Peyer's patch (tissue), 4 donors: ENCODE data around the gene MEGF9.

Experiments used
- POLR2A ChIP-seq, 2 donors: fragments of 450-650 bp; IDR thresholded peaks; one replicate each; pipeline ENCODE4 v1.5.1; 2017; ENCODE audit warnings: antibody characterized with exemption in 2 of 2, mild to moderate bottlenecking in 2 of 2, moderate library complexity in 2 of 2
- TF ChIP-seq, protein P1 (sequence below), 6 experiments: fragments of 450-650 bp in 4 of 6; fragments of 200-600 bp in 2 of 6; sonication (generic) in 1 of 6; IDR thresholded peaks; one replicate each; pipeline ENCODE4 v1.5.1; 2017 to 2019; ENCODE audit warnings: antibody characterized with exemption in 6 of 6, mild to moderate bottlenecking in 3 of 6, moderate library complexity in 1 of 6

DNA sequence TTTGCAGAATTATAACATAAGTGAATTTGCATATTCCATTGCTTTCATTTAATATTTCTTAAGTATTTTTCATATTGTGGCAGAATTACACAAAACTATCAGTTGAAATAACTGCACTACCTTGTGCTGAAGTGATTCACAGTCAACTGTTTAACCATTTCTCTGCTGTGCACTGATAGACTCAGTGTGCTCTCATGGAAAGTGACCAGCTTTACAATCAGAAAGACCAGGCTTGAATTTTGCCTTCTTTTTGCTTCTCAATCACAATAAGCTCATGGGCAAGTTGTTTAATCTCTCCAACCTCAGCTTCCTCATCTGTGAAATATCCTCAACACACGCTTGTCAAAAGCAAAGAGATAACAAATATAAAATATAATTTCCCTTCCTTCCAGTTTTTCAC is 152.6 kb downstream of the MEGF9 start:
- TF ChIP-seq, protein P1, sequence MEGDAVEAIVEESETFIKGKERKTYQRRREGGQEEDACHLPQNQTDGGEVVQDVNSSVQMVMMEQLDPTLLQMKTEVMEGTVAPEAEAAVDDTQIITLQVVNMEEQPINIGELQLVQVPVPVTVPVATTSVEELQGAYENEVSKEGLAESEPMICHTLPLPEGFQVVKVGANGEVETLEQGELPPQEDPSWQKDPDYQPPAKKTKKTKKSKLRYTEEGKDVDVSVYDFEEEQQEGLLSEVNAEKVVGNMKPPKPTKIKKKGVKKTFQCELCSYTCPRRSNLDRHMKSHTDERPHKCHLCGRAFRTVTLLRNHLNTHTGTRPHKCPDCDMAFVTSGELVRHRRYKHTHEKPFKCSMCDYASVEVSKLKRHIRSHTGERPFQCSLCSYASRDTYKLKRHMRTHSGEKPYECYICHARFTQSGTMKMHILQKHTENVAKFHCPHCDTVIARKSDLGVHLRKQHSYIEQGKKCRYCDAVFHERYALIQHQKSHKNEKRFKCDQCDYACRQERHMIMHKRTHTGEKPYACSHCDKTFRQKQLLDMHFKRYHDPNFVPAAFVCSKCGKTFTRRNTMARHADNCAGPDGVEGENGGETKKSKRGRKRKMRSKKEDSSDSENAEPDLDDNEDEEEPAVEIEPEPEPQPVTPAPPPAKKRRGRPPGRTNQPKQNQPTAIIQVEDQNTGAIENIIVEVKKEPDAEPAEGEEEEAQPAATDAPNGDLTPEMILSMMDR (IDR thresholded peaks at IDR 0.05) = no peak
- no peak for TF ChIP-seq POLR2A (IDR thresholded peaks at IDR 0.05)
